Measurements from ENCODE around the gene TAPBP.

- TF ChIP-seq, protein P1, sequence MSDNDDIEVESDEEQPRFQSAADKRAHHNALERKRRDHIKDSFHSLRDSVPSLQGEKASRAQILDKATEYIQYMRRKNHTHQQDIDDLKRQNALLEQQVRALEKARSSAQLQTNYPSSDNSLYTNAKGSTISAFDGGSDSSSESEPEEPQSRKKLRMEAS (IDR thresholded peaks at IDR 0.05): no peak
- TF ChIP-seq POLR2A (IDR thresholded peaks at IDR 0.05; ENCODE audit: borderline replicate concordance, extremely low read depth, insufficient read depth, insufficient read length): no peak
- TF ChIP-seq JUND (IDR thresholded peaks at IDR 0.05): no peak
- no peak for TF ChIP-seq CEBPB (IDR thresholded peaks at IDR 0.05; ENCODE audit: low read depth)
These were observed 671 bp downstream of the TAPBP start for GRCh38 chr6:33313105-33313708.

All from HCT116 (cell line).